Mononuclear cell (primary cell): ENCODE data around the gene SKIC8. TPM values are rescaled to one million over a fixed set of nuclear protein-coding genes. Genes with fewer than 3 reads are reported as not detected.

Experiments
- H3K27me3 ChIP-seq: 2 replicates; pipeline ENCODE4 v1.6.0; 2011; ENCODE audit warnings: low read length, control low read depth; ENCODE audit not compliant: insufficient read depth
- H3K4me1 ChIP-seq: 2 replicates; pipeline ENCODE4 v1.5.1; 2011; ENCODE audit warnings: mild to moderate bottlenecking, low read length, control low read depth; ENCODE audit not compliant: insufficient read depth
- H3K4me3 ChIP-seq: 2 replicates; pipeline ENCODE4 v1.5.1; 2011; ENCODE audit warnings: mild to moderate bottlenecking, low read length, moderate library complexity
- H3K9me3 ChIP-seq: 2 replicates; pipeline ENCODE4 v1.5.1; 2011; ENCODE audit warnings: low read depth, mild to moderate bottlenecking, control low read depth, low read length
- total RNA-seq: library from RNA; depleted of rRNA; stranded (reverse); fragments of >200 nt; gene quantifications from one replicate; pipeline ENCODE4 v1.2.3, GENCODE V29; 2012

Gene SKIC8
- total RNA-seq, 1 donor, result 16.6 TPM

GRCh38 chr15:78312957-78313356 is 13.5 kb upstream of the SKIC8 start:
- Histone ChIP-seq H3K9me3 (no peaks in the 10 kb centered on the region), H3K4me3 (no peak overlapping the region), H3K27me3 (no peaks in the 10 kb centered on the region), H3K4me1 (peaks cover 8% of the 10 kb centered on the region)

GRCh38 chr15:78312536-78312935 is 13.1 kb upstream of the SKIC8 start:
- Histone ChIP-seq H3K4me1 (peaks cover 8% of the 10 kb centered on the region), H3K4me3 (no peak overlapping the region), H3K27me3 (no peaks in the 10 kb centered on the region), H3K9me3 (no peaks in the 10 kb centered on the region)

- Histone ChIP-seq H3K4me1 (peaks cover 8% of the 10 kb centered on the region), H3K4me3 (no peak overlapping the region), H3K9me3 (no peaks in the 10 kb centered on the region), H3K27me3 (no peaks in the 10 kb centered on the region)
Observed at GRCh38 chr15:78311292-78311691, 11.9 kb upstream of the SKIC8 start.

GRCh38 chr15:78308422-78309032 is 9.1 kb upstream of the SKIC8 start:
- no peak overlapping the region for H3K4me3 ChIP-seq
- no peaks in the 10 kb centered on the region for H3K27me3 ChIP-seq
- H3K4me1 ChIP-seq, result peaks cover 8% of the 10 kb centered on the region
- H3K9me3 ChIP-seq, result no peaks in the 10 kb centered on the region

- Histone ChIP-seq H3K9me3 (no peaks in the 10 kb centered on the region), H3K27me3 (no peaks in the 10 kb centered on the region), H3K4me1 (peaks cover 8% of the 10 kb centered on the region), H3K4me3 (no peak overlapping the region)
Observed at GRCh38 chr15:78307976-78308375, 8.6 kb upstream of the SKIC8 start.

GRCh38 chr15:78306176-78306774 is 6.9 kb upstream of the SKIC8 start:
- H3K27me3 ChIP-seq, result no peaks in the 10 kb centered on the region
- no peak overlapping the region for H3K4me3 ChIP-seq
- H3K4me1 ChIP-seq, result peaks cover 16% of the 10 kb centered on the region
- H3K9me3 ChIP-seq, result no peaks in the 10 kb centered on the region

GRCh38 chr15:78304216-78305066 is 5.0 kb upstream of the SKIC8 start:
- Histone ChIP-seq H3K4me1 (peaks cover 29% of the 10 kb centered on the region), H3K4me3 (no peak overlapping the region), H3K27me3 (no peaks in the 10 kb centered on the region), H3K9me3 (no peaks in the 10 kb centered on the region)

- Histone ChIP-seq H3K4me1 (peaks cover 35% of the 10 kb centered on the region), H3K27me3 (no peaks in the 10 kb centered on the region), H3K9me3 (no peaks in the 10 kb centered on the region), H3K4me3 (no peak overlapping the region)
Observed at GRCh38 chr15:78302579-78303312, 3.3 kb upstream of the SKIC8 start.

GRCh38 chr15:78301828-78302227 is 2.4 kb upstream of the SKIC8 start:
- H3K27me3 ChIP-seq, result no peaks in the 10 kb centered on the region
- peaks cover 35% of the 10 kb centered on the region for H3K4me1 ChIP-seq
- no peak overlapping the region for H3K4me3 ChIP-seq
- H3K9me3 ChIP-seq, result no peaks in the 10 kb centered on the region

- Histone ChIP-seq H3K4me1 (peaks cover 35% of the 10 kb centered on the region), H3K4me3 (no peak overlapping the region), H3K27me3 (no peaks in the 10 kb centered on the region), H3K9me3 (no peaks in the 10 kb centered on the region)
Observed at GRCh38 chr15:78301326-78301725, 1.9 kb upstream of the SKIC8 start.

GRCh38 chr15:78292219-78292618 is 7.2 kb downstream of the SKIC8 start:
- H3K27me3 ChIP-seq, result no peaks in the 10 kb centered on the region
- H3K4me1 ChIP-seq, result no peaks in the 10 kb centered on the region
- H3K4me3 ChIP-seq, result no peak overlapping the region
- H3K9me3 ChIP-seq, result no peaks in the 10 kb centered on the region

- H3K4me1 ChIP-seq, result no peaks in the 10 kb centered on the region
- H3K9me3 ChIP-seq, result no peaks in the 10 kb centered on the region
- no peak overlapping the region for H3K4me3 ChIP-seq
- no peaks in the 10 kb centered on the region for H3K27me3 ChIP-seq
Observed at GRCh38 chr15:78291698-78292097, 7.7 kb downstream of the SKIC8 start.

GRCh38 chr15:78291052-78291451 is 8.4 kb downstream of the SKIC8 start:
- Histone ChIP-seq H3K4me1 (no peaks in the 10 kb centered on the region), H3K27me3 (no peaks in the 10 kb centered on the region), H3K9me3 (no peaks in the 10 kb centered on the region), H3K4me3 (no peak overlapping the region)

GRCh38 chr15:78290222-78290621 is 9.2 kb downstream of the SKIC8 start:
- Histone ChIP-seq H3K4me3 (no peak overlapping the region), H3K9me3 (no peaks in the 10 kb centered on the region), H3K4me1 (no peaks in the 10 kb centered on the region), H3K27me3 (no peaks in the 10 kb centered on the region)

GRCh38 chr15:78284758-78285157 is 14.7 kb downstream of the SKIC8 start:
- no peaks in the 10 kb centered on the region for H3K4me1 ChIP-seq
- no peaks in the 10 kb centered on the region for H3K27me3 ChIP-seq
- no peaks in the 10 kb centered on the region for H3K9me3 ChIP-seq
- no peak overlapping the region for H3K4me3 ChIP-seq
